GM21737 (cell line): ENCODE measurements around the gene WDR33.

Experiments
- ATAC-seq: cut with Tn5 transposase; IDR thresholded peaks from one replicate; pipeline ENCODE4 v1.9.1; 2021; ENCODE audit warnings: mild to moderate bottlenecking, moderate library complexity; ENCODE audit not compliant: unreplicated experiment

Gene WDR33

DNA sequence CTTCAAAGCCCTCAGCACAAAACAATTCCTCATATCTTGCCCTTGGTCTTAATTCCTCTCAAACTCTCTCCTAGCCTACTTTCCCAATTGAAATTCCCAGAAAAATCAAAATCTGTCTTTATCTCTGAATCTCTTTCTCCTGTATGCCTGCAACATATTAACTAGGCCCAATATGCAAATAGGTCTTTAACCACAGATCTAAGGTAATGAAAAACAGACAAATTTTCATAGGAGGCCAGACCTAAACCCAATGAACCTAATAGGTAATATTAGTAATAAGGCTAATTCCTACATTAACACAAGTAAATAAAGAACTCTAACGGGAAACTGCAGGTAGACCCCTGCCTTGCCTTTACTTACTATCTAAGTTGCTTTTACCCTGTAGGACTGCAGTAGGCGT lies 41.4 kb downstream of the WDR33 start:
- no peak for ATAC-seq

DNA sequence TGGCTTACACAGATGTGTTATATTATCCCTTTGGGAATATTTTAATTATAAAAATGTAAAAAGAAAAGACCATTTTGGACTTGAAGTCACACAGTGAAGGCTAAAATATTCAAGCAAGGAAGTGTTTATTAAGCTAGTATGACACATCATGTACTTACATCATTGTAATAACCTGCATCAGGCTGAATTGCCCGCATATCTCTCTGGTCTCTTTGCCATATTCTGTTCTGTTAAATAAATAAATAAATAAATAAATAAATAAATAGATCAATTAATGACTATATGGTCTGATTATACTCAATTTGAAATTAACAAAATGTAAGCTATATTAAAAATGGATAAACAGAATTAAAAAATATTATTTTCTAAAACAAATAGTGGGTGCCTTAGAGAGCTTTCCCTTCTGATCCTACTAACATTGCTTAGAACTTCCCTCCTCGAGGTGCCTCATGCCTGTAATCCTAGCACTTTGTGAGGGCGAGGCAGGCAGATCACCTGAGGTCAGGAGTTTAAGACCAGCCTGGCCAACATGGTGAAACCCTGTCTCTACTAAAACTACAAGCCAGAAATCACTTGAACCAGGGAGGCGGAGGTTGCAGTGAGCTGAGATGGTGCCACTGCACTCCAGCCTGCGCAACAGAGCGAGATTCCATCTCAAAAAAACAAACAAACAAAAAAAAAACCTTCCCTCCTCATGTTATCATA lies 42.0 kb downstream of the WDR33 start:
- no peak for ATAC-seq

DNA sequence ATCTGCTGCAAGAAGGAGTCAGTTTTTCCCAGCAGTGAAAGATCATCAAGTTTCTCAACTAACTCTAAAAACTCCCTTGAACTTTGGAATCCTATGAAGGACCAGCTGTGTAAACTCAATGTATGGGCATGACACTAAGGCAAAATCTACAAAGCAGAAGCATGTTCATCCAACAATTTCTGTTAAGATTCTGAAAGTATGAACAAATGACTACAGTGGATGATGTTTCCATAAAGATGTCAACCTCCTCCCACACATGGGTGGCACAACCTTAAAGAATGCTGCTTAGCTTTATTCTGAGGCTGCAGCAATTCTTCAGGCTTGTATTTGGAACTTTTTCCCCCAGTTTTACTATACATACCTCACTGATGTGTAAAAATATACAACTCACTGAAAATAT lies 47.2 kb downstream of the WDR33 start:
- no peak for ATAC-seq

DNA sequence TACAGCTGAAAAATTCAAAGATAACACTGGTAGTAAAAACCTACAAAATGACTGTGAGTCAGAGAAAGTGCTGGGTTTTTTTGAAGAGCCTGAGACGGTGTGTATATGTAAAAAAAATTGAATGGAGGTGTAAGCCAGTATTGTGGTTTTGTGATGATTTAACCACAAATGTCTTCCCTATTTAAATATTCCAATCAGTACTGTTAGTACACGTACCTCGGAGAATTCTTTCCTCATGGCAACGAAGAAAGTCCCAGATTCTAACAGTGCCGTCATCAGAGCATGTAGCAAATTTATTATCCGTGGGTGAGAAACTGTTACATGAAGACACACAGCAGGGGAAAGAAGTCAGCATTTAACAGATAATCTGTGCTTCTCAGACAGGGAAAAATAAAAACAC lies 48.1 kb downstream of the WDR33 start:
- no peak for ATAC-seq

DNA sequence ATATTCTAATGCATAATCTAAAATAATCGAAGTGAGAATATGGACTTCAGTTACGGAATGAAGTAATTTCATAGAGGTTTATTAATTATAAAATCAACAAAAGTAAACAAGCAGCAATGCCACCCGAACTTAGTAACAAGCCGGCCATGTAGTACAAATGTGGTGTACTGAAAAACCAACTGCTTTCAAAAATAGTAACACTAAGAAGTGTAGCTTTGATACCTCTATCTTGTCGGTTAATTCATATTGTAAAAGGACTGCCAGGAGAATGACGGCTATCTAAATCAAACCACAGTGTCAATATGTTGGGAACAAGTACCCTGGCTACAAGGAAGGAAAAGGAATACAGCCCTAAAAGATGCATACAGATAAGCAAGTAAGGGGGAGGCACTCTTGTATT lies 48.5 kb downstream of the WDR33 start:
- ATAC-seq: no peak

DNA sequence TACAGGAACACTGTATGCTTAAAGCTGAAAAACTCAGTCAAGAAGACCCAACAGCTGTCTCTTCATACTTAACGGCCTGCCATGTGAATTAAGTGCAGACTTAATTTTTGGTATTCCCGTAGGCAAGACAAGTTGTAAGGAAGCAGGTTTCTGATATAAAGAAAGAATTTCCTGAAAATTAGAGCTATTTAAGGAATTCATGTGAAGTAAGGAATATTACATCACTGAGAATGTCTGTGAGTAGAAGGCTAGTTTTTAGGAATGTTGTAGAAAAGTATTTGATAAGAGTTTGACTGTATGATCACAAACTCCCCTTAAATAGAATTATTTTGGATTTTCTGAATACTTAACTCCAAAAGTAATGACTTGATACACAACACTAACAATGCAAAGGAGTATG lies 51.0 kb downstream of the WDR33 start:
- no peak for ATAC-seq

DNA sequence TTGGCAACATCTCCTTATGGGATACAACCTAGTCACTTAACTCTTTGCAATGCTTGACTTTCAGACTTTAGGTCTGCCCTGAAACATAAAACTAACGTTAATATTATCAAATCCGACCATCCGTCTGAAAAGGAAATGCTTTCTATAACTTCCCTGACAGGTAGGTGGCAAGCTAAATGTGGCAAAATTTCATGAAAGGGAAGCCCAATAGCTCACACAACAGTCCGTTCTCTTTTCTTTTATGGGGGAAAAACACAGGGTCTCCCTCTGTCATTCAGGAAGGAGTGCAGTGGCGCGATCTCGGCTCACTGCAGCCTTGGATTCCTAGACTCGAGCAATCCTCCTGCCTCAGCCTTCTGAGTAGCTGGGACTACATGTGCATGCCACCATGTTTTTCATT lies 56.8 kb downstream of the WDR33 start:
- ATAC-seq: no peak

DNA sequence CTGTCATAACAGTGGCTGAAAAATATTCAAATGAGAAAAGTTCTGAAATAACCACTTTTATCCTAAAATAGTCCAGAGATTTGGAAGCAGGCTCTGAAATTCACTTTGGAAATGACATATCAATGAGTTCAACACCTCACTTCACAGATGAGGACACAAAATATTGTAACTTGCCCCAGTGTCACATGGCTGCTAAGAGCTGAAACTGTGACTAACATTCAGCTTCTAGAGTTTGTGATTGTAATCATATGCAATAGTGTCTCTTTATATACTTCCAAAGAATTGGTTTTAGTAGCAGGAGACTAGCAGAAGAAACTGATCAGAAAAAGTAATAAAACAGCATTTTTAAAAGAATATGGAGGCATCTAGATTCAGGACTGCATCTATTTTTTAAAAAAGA lies 57.6 kb downstream of the WDR33 start:
- ATAC-seq: no peak

DNA sequence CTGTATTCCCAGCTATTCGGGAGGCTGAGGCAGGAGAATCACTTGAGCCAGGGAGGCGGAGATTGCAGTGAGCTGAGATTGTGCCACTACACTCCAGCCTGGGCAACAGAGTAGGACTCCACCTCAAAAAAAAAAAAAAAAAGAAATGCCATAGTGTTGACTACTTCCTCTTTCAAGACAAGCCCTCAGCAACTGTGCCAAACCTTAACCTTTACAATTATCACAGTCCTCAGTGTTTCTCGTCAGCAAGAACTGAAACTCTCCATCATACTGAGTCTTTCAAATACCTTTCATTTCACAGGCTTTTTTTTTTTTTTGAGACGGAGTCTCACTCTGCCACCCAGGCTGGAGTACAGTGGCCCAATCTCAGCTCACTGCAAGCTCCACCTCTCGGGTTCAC lies 61.4 kb downstream of the WDR33 start:
- ATAC-seq: peak; percentile 96

DNA sequence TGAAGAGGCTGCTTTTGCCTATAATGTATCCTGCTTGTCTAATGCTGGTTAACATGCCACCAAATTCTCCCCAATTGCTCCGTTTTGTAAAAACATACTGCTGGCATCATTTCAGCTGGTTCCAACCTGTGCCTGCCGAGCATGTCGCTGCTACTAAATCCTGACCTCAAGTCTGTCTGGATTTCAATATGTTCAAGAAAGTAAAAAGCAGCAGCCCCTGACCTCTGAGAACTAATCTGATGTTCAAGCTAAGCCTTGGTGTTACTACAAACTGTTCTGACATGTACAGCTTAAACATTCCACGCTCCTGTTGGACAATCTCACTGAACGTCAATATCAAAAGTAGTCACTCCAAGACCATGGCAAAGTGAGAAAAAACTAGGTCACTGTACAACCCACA lies 63.4 kb downstream of the WDR33 start:
- ATAC-seq: no peak

DNA sequence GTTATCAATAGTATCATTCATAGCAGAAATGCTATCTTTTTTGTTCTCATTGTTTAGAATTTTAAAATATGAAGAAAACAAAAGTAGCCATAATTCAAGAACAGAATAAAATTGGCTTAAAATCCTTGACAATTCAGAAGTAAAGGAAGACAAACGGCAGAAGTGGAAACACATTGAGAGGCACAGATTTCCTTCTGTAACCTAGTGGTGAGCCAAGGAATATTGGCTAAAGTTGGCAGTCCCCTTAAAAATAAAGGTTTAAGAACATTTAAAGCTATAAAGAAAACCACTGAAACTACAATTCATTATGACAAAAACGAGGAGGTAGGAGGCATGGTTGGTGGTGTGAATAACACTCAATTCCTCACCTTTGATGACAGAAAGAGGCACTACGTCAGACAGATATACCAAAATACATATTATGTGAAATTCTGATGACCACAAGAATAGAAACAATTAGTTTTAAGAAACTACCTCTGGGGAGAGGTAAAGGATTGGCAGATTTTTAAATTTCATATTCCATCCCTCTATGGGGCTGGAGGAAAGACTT lies 67.4 kb downstream of the WDR33 start:
- ATAC-seq: no peak

DNA sequence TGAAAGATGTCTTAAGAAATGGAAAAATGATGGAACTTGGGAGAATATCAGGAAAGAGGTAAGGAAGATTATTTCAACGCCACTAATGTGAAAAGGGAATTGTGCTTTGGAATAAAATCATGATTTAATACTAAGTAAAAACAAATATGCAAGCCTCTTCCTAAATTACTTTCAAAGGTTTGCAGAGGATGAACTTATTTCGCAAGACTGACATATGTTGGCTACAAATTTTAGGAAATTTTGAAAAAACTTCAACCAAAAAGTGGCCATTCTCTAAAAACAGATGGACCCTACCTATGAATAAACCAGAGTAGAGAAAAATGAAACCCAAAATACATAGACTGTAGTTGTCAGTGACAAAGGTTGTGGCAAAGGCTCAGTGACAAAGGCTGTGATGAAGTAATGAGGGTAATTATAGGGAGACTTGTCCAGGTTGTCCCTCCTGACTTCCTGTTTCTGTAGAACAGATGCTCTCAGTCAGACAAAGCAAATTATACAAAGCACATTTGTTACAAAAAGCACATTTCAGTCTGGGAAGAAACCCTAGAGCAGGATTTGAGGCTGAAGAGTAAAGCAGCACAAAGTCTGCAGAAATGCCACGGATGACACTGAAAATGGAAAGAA lies 70.2 kb downstream of the WDR33 start:
- ATAC-seq: no peak

DNA sequence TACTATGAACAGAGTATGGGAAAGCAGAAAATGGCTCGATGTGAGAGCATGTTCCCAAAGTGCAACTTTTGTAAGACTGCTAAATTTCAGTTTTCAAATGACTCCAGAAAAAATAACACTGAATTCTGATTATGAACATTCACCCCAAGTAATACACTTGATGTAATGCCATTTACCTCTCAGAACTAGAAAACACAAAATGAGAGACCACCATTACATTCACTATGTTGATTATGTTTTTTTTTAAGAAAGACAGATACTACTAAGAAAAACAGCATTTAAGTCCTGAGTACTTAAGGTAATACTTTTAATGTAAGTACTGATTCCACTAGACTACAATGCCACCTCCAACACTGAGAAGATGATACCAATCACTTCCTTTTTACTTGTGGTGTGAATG lies 71.2 kb downstream of the WDR33 start:
- no peak for ATAC-seq

DNA sequence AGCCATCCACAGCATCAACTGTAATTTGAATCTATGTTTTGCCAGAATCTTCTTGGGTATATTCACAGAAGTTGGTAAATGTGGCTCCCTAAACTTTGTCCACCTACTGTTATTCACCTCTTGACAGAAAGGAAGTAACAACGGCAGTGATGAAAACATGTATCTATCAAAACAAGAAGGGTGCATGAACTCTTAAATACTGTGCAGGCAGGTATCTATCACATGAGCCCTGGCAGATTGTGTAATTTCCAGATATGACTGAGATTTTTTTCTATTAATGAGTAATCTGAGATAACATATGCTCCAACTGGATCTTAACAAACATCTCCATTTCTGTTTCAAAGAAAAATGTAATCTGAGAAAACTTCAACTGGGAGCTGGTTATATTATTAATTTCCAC lies 73.1 kb downstream of the WDR33 start:
- ATAC-seq: no peak

DNA sequence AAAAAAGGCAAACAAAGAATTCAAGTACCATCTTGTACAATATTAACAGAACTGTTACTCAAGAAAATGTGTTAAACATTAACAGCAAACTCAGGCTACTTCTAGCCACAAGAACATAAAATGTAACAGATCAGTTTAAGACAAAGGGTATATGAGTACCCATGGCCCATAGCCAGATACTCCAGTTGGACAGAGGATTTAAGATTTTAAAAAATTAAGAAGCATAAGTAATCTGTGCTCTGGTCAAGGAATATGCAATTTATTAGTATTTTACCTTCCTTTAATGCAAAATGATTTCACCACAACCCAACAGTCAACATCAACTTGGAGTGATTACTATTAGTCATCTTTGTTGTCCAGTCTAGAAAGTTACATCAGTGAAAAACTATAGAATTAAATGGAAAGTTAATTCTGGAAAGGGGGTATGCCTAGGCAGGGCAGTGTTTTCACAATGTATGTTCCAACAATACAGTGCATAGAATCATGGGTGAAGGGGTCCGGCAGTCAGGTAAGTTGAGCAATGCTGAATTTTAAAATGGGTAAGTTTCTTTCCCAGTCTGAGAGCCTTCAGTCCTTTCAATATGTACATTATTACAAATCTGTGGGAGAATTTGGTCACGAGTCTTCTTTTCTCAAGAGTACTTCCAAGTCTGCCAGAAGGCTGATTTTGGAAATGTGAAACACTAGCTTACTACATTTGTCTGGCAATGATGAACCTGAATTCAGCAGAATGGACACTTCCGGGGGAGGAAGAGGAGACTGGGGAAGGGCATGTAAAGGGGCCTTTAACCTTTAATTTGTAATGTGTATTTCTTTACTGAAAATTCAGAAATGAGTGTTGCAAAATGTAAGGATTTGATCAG lies 75.2 kb downstream of the WDR33 start:
- ATAC-seq: peak; percentile 75

DNA sequence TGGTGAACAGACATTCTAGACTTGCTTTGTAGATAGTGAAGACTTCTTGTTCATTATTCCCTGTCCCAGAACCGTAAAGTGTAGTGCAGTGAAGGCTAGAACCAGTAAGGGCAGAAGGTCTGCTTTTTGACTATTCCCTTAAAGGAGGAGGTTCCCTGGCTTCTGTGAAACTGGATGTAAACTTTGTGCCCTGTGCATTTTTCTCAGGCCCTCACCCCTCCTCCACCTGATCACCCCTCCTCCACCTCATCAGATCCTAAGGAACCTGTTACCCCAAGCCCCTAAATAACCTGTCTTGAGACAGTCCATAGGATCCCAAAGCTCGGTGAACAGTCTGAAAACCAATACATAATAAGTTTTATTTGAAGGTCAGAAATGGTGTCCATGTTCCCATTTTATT lies 75.9 kb downstream of the WDR33 start:
- peak; percentile 24 for ATAC-seq

DNA sequence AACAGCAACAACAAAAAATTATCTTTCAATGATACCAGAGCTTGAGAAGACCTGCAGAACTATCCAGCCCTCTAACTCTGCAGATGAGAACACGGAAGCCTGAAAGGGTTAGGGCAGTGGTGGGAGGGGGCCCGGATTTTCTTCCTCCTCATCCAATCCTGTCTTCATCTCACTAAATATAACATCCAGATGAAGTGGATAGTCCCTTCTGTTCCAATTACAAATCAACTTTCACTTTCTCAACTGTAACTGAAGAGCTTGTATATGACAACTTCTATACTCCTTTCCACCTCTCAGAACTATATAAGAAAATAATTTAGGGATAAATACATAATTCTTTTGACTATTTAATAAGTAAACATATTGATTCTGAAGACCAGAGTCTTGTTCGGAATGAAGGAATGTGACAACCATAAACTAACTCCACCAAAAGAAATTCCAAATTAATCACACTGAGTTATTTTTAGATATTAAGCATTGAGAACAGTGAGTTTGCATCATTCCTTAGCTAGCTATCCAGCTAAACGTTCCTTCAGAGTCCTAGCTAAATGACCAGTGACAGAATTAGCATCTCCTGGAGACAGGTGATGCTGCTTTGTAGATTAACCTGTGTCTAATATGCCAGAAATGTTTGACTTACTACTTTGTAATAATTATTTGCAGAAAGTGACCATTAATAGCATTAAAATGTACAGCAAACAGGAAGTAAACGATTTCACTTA lies 77.0 kb downstream of the WDR33 start:
- ATAC-seq: no peak

DNA sequence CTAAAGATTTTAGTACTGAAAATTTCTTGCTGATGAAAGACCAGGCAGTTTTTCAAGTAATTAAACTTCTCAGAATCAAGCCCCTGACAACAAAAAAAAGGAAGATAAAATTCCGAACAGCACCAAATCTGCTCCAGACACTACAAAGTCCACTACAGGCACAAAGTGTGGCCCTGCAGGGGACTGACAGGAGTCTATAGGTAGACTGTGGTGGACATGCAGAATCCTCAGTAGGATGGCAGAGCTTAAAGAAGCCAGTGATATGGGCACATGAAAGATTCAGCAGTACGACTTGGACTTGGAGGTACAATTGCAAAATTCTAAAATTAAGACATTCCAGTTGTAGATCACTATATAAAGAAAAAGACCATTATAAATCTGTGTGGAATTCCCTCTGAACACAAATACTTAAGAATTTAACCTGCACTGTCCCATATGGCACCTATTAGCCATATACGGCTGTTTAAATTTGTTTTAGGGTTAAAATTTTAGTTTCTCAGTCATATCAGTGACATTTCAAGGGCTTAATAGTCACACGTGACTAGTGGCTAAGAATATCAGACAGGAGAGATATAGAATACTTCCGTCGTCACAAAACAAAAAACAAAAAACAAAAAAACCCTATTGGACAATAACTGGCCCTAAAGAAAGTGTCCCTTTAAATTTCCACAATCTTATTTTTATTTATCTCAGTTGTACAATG lies 77.7 kb downstream of the WDR33 start:
- no peak for ATAC-seq

DNA sequence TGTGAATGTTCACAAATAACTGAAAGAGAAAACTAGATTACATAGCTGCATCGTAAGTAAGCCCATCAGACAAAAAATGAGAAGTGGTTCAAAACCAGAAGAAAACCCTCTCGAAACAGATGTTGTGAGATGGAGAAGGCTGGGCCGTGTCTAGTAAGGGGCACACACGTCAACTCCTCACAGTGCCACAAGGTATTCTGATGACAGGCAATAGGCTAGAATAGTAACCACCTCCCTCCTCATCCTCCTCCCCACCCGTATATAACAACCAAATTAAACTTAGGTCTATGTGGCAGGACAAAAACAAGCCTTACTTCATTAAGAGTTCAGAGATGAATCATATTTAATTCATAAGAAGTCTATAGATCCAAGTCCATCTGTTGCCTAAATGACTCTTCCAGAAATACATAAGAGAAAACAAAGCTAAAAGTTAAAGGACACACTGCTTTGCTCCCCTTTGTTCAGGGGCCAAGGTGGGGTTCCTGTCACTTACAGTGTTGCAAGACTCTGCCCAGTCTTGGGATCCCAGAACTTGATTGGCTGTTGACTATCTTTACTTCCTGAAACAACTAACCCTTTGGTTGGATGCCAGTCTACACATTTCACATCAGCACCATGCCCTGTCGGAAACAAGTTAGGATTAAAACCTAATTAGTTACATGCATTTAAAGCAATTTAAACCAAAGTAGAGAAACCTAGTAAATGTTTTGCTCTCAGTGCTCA lies 84.7 kb downstream of the WDR33 start:
- no peak for ATAC-seq

DNA sequence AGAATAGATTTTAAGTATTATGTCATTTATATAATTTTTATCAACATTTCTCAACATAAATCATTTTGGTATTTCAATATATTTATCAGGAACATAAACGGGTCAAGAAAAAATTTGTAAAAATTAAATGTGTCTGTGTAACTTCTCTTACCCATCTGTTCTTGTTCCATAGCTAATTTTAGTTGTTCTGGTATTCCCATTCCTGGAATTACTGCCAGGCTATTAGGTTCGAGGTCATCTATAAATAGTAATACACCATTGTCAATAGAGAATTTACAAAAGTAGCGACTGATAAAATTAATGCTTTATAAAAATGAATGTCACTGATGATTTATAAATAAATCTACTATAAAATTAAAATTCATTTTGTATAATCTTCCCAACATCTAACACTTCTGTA lies 88.2 kb downstream of the WDR33 start:
- no peak for ATAC-seq
